HEK293T (cell line): ENCODE results near the gene RGS11.

Experiments used
- ARNT ChIP-seq: fragments of 450-650 bp; IDR thresholded peaks from 2 replicates; pipeline ENCODE4 v1.6.1; 2017; ENCODE audit warnings: mild to moderate bottlenecking
- BHLHE40 ChIP-seq: fragments of 450-650 bp; IDR thresholded peaks from 2 replicates; pipeline ENCODE4 v1.6.1; 2016; ENCODE audit warnings: mild to moderate bottlenecking, moderate library complexity, borderline replicate concordance
- CTBP1 ChIP-seq: fragments of 450-650 bp; IDR thresholded peaks from 2 replicates; pipeline ENCODE4 v1.6.1; 2016; ENCODE audit warnings: borderline replicate concordance
- FOXA1 ChIP-seq: fragments of 450-650 bp; IDR thresholded peaks from 2 replicates; pipeline ENCODE4 v1.6.1; 2016; ENCODE audit warnings: mild to moderate bottlenecking
- FOXM1 ChIP-seq: fragments of 450-650 bp; IDR thresholded peaks from 2 replicates; pipeline ENCODE4 v1.6.1; 2017; ENCODE audit warnings: mild to moderate bottlenecking, borderline replicate concordance
- HDGF ChIP-seq: fragments of 450-650 bp; IDR thresholded peaks from 2 replicates; pipeline ENCODE4 v1.6.1; 2017; ENCODE audit warnings: antibody characterized with exemption, borderline replicate concordance
- L3MBTL2 ChIP-seq: fragments of 450-650 bp; conservative IDR thresholded peaks from 2 replicates; pipeline ENCODE4 v1.6.1; 2016; ENCODE audit warnings: mild to moderate bottlenecking
- LEF1 ChIP-seq: fragments of 450-650 bp; IDR thresholded peaks from 2 replicates; pipeline ENCODE4 v1.6.1; 2017; ENCODE audit warnings: mild to moderate bottlenecking, borderline replicate concordance
- NFRKB ChIP-seq: fragments of 450-650 bp; IDR thresholded peaks from 2 replicates; pipeline ENCODE4 v1.6.1; 2016; ENCODE audit warnings: mild to moderate bottlenecking, moderate library complexity
- SP1 ChIP-seq: fragments of 450-650 bp; IDR thresholded peaks from 2 replicates; pipeline ENCODE4 v1.6.1; 2017
- SUZ12 ChIP-seq: fragments of 450-650 bp; IDR thresholded peaks from 2 replicates; pipeline ENCODE4 v1.6.1; 2016; ENCODE audit warnings: mild to moderate bottlenecking
- TARDBP ChIP-seq: fragments of 450-650 bp; IDR thresholded peaks from 2 replicates; pipeline ENCODE4 v1.6.1; 2016
- TF ChIP-seq, protein P1 (sequence below): fragments of 450-650 bp; IDR thresholded peaks from 2 replicates; pipeline ENCODE4 v1.6.1; 2016

DNA sequence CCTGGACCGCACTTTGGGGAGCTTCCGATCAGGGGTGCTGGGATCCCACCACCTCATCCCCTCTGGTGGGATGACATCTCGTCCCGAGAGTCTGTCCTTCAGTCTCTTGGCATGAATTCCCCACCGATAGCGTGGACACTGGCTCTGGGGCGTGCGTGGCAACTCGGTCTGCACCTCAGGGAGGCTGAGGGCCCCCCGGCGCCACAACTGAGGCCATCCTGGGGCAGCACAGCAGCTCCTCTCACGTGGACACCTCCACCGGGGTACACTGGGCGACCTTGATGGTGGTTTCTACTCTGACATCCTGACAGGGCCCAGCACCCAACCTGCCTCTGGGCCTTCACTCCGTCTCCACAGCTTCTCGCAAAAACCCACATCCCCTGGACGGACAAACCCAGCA is 15.8 kb upstream of the RGS11 start:
- TF ChIP-seq, protein P1, sequence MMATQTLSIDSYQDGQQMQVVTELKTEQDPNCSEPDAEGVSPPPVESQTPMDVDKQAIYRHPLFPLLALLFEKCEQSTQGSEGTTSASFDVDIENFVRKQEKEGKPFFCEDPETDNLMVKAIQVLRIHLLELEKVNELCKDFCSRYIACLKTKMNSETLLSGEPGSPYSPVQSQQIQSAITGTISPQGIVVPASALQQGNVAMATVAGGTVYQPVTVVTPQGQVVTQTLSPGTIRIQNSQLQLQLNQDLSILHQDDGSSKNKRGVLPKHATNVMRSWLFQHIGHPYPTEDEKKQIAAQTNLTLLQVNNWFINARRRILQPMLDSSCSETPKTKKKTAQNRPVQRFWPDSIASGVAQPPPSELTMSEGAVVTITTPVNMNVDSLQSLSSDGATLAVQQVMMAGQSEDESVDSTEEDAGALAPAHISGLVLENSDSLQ: no peak
- no peak for TF ChIP-seq NFRKB
- no peak for TF ChIP-seq SUZ12
- TF ChIP-seq SP1: no peak
- TF ChIP-seq FOXA1: no peak
- TF ChIP-seq BHLHE40: no peak
- no peak for TF ChIP-seq TARDBP
- no peak for TF ChIP-seq ARNT
- TF ChIP-seq LEF1: no peak
- no peak for TF ChIP-seq FOXM1
- TF ChIP-seq HDGF: no peak
- TF ChIP-seq CTBP1: no peak
- TF ChIP-seq L3MBTL2: no peak
